ENCODE measurements around the gene PDIA6.
A peak's percentile ranks its signal among the peaks of the same experiment; 100 is the strongest.

PDIA6 gene

DNA sequence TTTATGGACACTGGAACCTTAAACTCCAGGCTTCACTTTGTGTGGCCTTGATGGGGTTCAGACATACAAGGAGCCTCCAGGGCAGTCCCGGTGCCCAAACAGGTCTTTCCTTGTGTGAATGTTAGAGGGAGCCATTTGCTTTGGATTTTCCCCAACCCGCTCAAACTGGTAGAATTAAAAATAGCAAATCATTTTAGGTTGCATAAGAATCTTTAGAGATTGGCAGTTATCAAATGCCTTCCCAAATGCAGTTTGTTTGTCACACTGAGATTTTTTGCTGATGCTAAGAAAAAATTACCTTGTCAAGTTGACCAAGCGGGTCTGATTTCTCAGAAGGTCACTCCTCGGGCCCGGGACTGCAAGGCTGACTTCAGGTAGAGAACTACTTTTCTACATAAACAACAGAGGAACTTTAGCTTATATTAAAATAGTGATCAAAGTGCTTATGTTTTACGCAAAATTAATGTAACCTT is 54.7 kb downstream of the PDIA6 start:
- no peaks in the 10 kb centered on the region for H4K20me1 ChIP-seq
- H3K9ac ChIP-seq, result no peak overlapping the region
- H3K4me3 ChIP-seq, result no peak overlapping the region
- no peak overlapping the region for H3K27ac ChIP-seq
- TF ChIP-seq Cebpa-rat (IDR thresholded peaks at IDR 0.05), result no peak
- H3K27me3 ChIP-seq, result no peaks in the 10 kb centered on the region
- H3K4me1 ChIP-seq, result peaks cover 5% of the 10 kb centered on the region
- H3K4me2 ChIP-seq, result no peak overlapping the region
- H3K36me3 ChIP-seq, result no peaks in the 10 kb centered on the region
- H3K9me3 ChIP-seq, result no peaks in the 10 kb centered on the region

- Histone ChIP-seq H3K9ac (no peak overlapping the region), H3K27ac (no peak overlapping the region), H3K4me2 (no peak overlapping the region), H3K9me3 (no peaks in the 10 kb centered on the region), H4K20me1 (no peaks in the 10 kb centered on the region), H3K4me3 (no peak overlapping the region), H3K27me3 (no peaks in the 10 kb centered on the region), H3K4me1 (peaks cover 6% of the 10 kb centered on the region), H3K36me3 (no peaks in the 10 kb centered on the region)
- TF ChIP-seq Cebpa-rat (IDR thresholded peaks at IDR 0.05), result no peak
These were observed 57.0 kb downstream of the PDIA6 start for GRCh38 chr2:10755621-10756020.

DNA sequence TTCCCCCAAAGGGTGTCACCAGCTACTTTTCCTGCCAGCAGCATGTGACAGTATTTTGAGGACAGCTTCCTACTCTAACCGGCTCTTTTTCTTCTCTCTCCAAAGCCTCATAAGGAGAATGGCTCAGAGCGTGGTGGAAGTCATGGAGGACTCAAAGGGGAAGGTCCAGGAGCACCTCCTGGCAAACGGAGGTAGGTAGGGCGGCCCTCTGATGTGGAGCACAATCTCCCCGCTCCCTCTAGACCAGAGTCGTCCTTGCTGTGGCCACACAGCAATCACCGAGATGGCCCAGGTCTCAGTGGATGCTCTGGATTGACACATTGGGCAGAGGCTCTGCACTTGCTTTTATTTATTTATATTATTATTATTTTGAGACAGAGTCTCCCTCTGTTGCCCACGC is 58.7 kb downstream of the PDIA6 start:
- Histone ChIP-seq H3K27me3 (no peaks in the 10 kb centered on the region), H3K36me3 (no peaks in the 10 kb centered on the region), H3K9ac (no peak overlapping the region), H3K4me1 (peaks cover 12% of the 10 kb centered on the region), H4K20me1 (no peaks in the 10 kb centered on the region), H3K4me2 (no peak overlapping the region), H3K4me3 (no peak overlapping the region), H3K27ac (no peak overlapping the region), H3K9me3 (no peaks in the 10 kb centered on the region)
- TF ChIP-seq Cebpa-rat (IDR thresholded peaks at IDR 0.05), result no peak

DNA sequence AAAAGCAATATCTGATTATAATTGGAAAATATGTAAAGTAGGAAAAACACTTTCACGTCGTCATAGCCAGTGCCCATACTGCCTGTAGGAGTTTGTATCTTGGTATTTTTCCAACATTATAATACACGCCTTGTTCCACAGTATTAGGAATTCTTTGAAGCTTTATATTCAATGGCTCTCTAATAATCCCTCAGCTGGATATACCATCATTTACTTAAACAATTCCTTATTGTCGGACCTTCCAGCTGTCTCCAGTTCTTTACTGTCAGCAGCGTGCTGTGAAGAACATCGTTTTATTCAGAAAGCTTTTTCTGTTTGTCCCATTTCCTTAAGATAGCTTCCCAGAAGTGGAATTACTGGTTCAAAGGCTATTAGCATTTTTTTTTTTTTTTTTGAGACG is 59.4 kb downstream of the PDIA6 start:
- no peaks in the 10 kb centered on the region for H3K9me3 ChIP-seq
- no peak overlapping the region for H3K4me3 ChIP-seq
- no peaks in the 10 kb centered on the region for H3K27me3 ChIP-seq
- no peak overlapping the region for H3K4me2 ChIP-seq
- no peak overlapping the region for H3K9ac ChIP-seq
- H3K36me3 ChIP-seq, result no peaks in the 10 kb centered on the region
- no peak for TF ChIP-seq Cebpa-rat (IDR thresholded peaks at IDR 0.05)
- H4K20me1 ChIP-seq, result no peaks in the 10 kb centered on the region
- no peak overlapping the region for H3K27ac ChIP-seq
- peaks cover 12% of the 10 kb centered on the region for H3K4me1 ChIP-seq

DNA sequence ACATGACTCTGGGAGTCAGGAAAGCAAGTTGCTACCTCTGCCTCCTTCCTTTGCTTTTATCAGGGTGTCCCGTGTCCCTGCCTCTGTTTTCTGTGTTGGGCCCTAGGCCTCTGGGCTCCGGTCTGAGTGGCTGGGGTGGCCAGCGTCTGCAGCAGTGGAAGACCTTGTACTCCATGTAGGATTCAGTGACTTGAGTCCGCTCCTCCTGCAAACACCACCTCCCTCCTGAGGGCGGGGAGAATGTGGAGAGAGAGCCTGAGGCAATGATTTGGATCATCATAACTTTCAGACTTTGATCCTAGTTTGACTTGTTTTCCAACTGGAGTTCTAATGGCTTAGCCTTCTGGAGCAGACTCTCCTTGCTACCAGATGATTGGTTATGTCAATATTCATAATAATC is 60.3 kb downstream of the PDIA6 start:
- no peak overlapping the region for H3K4me3 ChIP-seq
- no peak overlapping the region for H3K27ac ChIP-seq
- no peaks in the 10 kb centered on the region for H3K9me3 ChIP-seq
- H4K20me1 ChIP-seq, result no peaks in the 10 kb centered on the region
- no peak overlapping the region for H3K4me2 ChIP-seq
- no peaks in the 10 kb centered on the region for H3K27me3 ChIP-seq
- peaks cover 12% of the 10 kb centered on the region for H3K4me1 ChIP-seq
- no peaks in the 10 kb centered on the region for H3K36me3 ChIP-seq
- no peak overlapping the region for H3K9ac ChIP-seq
- TF ChIP-seq Cebpa-rat (IDR thresholded peaks at IDR 0.05), result no peak

- no peaks in the 10 kb centered on the region for H3K27me3 ChIP-seq
- no peaks in the 10 kb centered on the region for H4K20me1 ChIP-seq
- peaks cover 21% of the 10 kb centered on the region for H3K4me1 ChIP-seq
- H3K27ac ChIP-seq, result no peak overlapping the region
- peak overlapping the region; percentile 46 for H3K4me2 ChIP-seq
- H3K4me3 ChIP-seq, result no peak overlapping the region
- no peak for TF ChIP-seq Cebpa-rat (IDR thresholded peaks at IDR 0.05)
- no peak overlapping the region for H3K9ac ChIP-seq
- no peaks in the 10 kb centered on the region for H3K9me3 ChIP-seq
- no peaks in the 10 kb centered on the region for H3K36me3 ChIP-seq
These were observed 62.0 kb downstream of the PDIA6 start for GRCh38 chr2:10750610-10751009.

- no peak for TF ChIP-seq Cebpa-rat (IDR thresholded peaks at IDR 0.05)
- Histone ChIP-seq H3K4me3 (no peak overlapping the region), H3K9ac (no peak overlapping the region), H3K36me3 (no peaks in the 10 kb centered on the region), H4K20me1 (no peaks in the 10 kb centered on the region), H3K27me3 (no peaks in the 10 kb centered on the region), H3K27ac (no peak overlapping the region), H3K9me3 (no peaks in the 10 kb centered on the region), H3K4me1 (peaks cover 17% of the 10 kb centered on the region), H3K4me2 (no peak overlapping the region)
These were observed 69.9 kb downstream of the PDIA6 start for GRCh38 chr2:10742666-10743065.

DNA sequence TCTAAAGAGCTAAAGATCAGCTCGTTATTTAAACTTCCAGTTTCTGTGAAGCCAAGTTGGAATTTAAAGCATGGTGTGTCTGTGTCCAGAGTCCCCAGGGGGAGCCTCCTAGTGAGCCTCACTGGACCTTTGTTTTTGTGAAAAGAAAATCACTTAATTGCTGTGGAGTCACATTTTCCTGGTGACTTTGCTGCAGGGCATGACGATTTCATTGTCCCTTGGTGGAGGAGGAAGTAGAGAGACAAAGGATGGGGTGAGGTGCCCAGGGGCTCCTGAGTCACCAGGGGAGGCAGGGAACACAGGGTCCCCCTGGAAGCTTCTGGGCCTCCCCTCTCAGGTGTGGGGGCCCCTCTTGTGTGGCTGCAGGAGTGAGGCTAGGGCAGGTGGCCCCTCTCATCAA is 71.4 kb downstream of the PDIA6 start:
- H4K20me1 ChIP-seq, result no peaks in the 10 kb centered on the region
- no peak for TF ChIP-seq Cebpa-rat (IDR thresholded peaks at IDR 0.05)
- H3K9ac ChIP-seq, result no peak overlapping the region
- H3K27ac ChIP-seq, result no peak overlapping the region
- H3K9me3 ChIP-seq, result no peaks in the 10 kb centered on the region
- no peak overlapping the region for H3K4me3 ChIP-seq
- no peak overlapping the region for H3K4me2 ChIP-seq
- peaks cover 12% of the 10 kb centered on the region for H3K4me1 ChIP-seq
- no peaks in the 10 kb centered on the region for H3K36me3 ChIP-seq
- H3K27me3 ChIP-seq, result no peaks in the 10 kb centered on the region

GRCh38 chr2:10740226-10740625 is 72.4 kb downstream of the PDIA6 start:
- Histone ChIP-seq H3K36me3 (no peaks in the 10 kb centered on the region), H3K27me3 (no peaks in the 10 kb centered on the region)
- no peak for TF ChIP-seq Cebpa-rat (IDR thresholded peaks at IDR 0.05)

GRCh38 chr2:10738192-10738591 is 74.4 kb downstream of the PDIA6 start:
- Histone ChIP-seq H3K36me3 (no peaks in the 10 kb centered on the region), H3K4me1 (no peaks in the 10 kb centered on the region), H3K4me2 (no peak overlapping the region), H3K9me3 (no peaks in the 10 kb centered on the region), H4K20me1 (no peaks in the 10 kb centered on the region), H3K9ac (no peak overlapping the region), H3K4me3 (no peak overlapping the region), H3K27me3 (no peaks in the 10 kb centered on the region), H3K27ac (no peak overlapping the region)
- TF ChIP-seq Cebpa-rat (IDR thresholded peaks at IDR 0.05), result no peak

More at GRCh38 chr2:10740226-10740625, 72.4 kb downstream of the PDIA6 start:
- H3K9me3 ChIP-seq, result no peaks in the 10 kb centered on the region
- no peaks in the 10 kb centered on the region for H4K20me1 ChIP-seq
- no peak overlapping the region for H3K4me3 ChIP-seq
- H3K27ac ChIP-seq, result no peak overlapping the region
- H3K9ac ChIP-seq, result no peak overlapping the region
- H3K4me1 ChIP-seq, result peaks cover 3% of the 10 kb centered on the region
- no peak overlapping the region for H3K4me2 ChIP-seq

GRCh38 chr2:10733980-10734379 is 78.6 kb downstream of the PDIA6 start:
- no peak overlapping the region for H3K4me3 ChIP-seq
- H3K27ac ChIP-seq, result no peak overlapping the region
- H3K27me3 ChIP-seq, result no peaks in the 10 kb centered on the region
- H3K9me3 ChIP-seq, result no peaks in the 10 kb centered on the region
- no peaks in the 10 kb centered on the region for H3K36me3 ChIP-seq
- H4K20me1 ChIP-seq, result no peaks in the 10 kb centered on the region
- no peak overlapping the region for H3K9ac ChIP-seq
- H3K4me2 ChIP-seq, result no peak overlapping the region
- no peaks in the 10 kb centered on the region for H3K4me1 ChIP-seq
- no peak for TF ChIP-seq Cebpa-rat (IDR thresholded peaks at IDR 0.05)
